Medulla oblongata (tissue), 1 donor: Measurements from ENCODE around the gene TNFRSF12A.
A peak's percentile ranks its signal among the peaks of the same experiment; 100 is the strongest.

ENCODE experiments used
- DNase-seq: peaks from one replicate; pipeline ENCODE4 v3.0.0-alpha.2; 2015; ENCODE audit errors: extremely low spot score

The TNFRSF12A gene

DNA sequence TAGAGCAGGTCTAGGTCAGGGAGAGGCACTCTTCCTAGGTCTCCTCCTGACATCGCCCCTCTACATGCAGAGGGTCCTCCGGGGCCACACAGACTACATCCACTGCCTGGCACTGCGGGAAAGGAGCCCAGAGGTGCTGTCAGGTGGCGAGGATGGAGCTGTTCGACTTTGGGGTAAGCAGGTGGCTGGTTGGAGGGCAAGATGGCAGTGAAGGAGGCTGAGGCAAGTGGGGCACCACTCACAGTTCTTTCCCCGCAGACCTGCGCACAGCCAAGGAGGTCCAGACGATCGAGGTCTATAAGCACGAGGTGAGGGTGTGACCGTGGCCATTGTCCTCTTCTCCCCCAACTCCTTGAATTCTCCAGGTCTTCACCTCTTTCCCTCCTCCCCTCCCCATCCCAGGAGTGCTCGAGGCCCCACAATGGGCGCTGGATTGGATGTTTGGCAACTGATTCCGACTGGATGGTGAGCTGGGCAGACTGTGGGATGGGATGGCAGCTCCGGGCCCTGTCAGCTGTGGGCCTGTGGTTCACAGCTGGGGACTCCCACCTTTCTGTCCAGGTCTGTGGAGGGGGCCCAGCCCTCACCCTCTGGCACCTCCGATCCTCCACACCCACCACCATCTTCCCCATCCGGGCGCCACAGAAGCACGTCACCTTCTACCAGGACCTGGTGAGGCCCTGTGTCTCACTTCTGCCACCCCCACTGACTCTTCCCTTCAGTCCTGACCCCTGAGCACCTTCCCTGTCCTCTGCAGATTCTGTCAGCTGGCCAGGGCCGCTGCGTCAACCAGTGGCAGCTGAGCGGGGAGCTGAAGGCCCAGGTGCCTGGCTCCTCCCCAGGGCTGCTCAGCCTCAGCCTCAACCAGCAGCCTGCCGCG, 6.7 kb downstream of the TNFRSF12A start:
- DNase-seq, result no peak

DNA sequence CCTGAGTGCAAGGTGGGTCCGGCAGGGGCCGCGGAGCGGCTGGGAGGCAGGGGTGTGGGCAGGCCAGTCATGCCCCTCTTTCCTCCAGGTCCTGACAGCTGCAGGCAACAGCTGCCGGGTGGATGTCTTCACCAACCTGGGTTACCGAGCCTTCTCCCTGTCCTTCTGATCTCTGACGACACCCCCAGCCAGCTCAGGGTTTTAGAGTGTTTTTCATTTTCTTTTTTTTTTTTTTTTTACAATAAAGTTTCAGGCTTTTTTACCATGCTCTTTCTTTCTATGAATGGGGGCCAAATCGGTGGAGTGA, 7.3 kb downstream of the TNFRSF12A start:
- no peak for DNase-seq

DNA sequence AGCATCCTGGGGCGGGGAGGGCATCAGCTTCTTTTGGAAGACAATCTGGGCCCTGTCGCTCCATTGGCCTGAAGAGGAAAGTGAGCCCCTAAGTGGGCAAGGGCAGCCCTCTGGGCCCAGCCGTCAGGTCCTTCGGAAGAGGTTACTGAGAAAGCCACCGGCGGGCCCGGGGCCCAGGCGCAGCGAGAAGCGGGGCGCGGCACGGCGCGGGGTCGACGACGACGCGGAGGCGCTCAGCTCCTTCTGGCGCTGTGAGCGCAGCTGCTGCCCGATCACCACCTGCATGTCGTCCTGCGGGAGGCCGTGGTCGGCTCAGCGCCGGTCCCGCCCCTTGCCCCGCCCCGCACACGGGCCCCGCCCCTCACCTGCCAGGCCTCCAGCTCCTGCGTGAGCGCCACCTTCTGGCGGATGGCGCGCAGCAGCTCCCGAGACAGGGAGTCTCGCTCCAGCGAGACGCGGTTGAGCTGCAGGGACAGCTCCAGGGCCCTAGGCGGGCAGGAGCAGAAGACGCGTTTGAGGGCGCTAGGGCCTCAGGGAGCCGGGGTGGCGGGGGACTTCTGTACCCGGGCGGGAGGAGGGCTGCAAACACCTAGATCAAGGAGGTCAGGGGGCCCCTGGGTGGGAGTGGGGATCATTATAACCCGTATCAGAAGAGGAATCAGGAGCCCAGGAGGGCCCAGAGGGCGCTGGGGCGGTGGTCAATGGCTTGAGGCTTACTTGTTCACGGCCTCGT, 8.0 kb downstream of the TNFRSF12A start:
- DNase-seq, result peak; percentile 54

DNA sequence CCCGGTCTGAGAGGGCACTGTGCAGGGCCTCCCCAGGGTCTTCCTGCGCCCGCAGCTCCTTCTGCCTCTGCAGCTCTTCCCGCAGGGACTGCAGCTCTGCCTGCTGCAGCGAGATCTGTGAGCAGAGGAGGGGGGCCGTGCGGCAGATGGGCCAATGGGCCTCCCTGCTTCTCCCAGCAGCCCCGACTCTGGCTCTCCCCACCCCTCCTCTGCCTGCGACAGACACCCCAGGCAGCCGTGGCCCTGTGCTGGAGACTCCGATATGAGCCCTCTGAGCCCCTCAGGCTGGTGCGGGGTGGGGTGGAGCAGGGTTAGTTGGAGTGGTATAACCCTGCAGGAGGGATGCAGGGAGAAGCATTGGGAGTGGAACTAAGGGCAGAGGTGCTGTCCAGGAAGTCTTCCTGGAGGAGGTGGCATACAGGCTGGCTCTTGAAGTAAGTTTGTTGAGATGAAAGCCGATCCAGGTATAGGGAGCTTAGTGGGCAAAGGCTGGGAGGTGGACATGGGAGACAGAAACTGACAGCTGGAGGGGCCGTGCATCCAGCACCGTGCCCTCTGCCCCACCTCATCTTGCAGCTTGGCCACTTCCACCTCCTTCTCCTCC, 8.7 kb downstream of the TNFRSF12A start:
- DNase-seq, result no peak

GRCh38 chr16:3029491-3030221, 9.5 kb downstream of the TNFRSF12A start:
- DNase-seq, result no peak

DNA sequence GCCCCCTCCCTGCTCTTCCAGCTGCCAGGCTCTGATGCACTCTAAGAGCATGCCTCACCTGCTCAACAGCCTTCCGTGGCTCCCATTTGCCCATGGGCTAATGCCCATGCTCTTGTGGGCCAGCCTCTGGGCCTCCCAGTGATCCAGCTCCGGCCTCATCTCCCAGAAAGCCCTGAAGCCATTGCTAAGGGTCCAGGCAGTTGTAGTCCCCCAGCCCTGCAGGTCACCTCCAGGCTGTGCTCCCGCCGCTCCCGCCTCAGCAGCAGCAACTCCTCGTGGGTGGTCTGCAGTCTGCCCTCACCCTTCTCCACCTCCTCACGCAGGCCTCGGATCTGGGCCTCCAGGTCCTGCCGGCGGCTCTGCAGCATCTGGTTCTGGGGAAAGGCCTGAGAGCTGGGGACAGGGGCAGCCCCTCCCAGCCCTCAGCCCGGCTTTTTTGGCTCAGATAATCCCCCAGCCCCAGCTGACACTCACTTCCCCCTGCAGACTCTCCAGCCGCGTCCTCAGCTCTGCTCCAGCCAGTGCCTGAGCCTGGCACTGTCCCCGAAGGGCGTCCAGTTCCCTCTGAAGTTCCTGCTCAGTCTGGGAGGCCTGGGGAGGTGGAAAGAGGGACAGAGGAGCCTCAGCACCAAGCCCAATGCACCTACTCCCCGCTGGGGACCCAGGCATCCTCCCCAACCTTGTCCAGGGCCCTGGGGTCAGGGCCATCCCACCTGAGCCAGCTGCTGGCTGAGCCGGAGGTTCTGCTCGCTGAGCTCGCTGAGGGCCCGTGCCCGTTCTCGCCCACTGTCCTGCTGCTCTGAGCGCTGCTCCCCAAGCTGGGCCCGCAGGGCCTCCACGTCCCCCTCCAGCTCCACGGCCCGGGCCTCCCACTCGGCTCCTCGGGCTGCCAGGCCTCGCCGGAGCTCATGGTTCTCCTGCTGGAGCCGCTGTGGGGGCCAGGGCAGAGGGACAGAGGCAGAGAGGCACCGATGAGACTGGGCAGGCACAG, 10.3 kb downstream of the TNFRSF12A start:
- no peak for DNase-seq

DNA sequence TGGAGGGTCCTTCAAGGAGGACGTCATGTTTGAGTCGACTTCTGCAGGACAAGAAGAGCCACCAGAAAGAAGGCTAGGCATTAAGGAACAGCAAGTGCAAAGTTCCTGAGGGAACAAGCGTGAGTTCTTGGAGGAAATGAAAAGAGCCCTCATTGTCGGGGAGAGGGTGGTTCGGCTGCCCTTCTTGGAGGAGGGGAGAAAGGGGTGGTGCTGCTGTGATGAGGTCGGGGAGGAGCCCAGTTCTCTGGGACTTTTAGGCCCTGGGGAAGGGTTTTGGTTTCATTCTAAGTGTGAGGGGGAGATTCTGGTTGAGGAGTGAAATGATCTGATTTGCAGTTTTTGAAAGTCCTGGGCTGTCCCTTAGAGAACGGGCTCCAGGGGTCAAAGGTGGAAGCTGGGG, 12.5 kb downstream of the TNFRSF12A start:
- DNase-seq, result no peak

- no peak for DNase-seq
Measured at GRCh38 chr16:3035289-3035971, 15.3 kb downstream of the TNFRSF12A start.

DNA sequence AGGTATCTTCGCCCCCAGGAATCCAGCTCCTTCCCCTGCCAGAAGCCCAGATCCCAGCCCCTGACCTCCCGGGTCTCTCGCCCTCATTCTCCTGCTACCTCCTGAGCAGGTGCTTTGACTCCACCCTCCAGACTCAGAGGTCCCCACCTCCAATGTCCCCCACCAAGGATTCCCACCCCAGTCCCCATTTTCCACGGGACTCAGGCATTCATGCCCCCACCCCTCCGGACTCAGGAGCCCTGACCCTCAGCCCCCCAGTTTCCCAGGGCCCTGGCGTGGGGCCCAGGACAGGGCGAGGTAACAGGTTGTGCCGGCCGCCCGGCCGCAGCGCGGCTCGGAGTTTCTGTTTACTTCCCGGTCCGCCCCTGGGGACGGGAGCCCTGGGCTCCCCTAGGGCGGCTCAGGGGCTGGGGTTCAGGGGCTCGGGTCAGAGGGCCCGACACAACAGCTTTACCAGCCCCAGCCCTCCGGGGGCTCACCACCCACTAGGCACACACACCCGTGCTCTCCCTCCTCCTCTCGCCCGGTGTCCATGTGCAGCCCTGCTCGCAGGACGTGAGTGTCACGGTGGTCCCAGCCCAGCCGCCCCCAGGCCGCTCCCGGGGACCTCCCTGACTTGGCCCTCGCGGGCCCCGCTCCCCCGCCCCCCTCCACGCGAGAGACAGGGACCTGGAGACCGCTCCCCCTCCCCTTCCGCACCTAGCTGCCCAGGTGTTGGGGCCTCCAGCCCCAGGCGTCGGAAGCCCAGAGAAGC, 16.0 kb downstream of the TNFRSF12A start:
- DNase-seq, result no peak

DNA sequence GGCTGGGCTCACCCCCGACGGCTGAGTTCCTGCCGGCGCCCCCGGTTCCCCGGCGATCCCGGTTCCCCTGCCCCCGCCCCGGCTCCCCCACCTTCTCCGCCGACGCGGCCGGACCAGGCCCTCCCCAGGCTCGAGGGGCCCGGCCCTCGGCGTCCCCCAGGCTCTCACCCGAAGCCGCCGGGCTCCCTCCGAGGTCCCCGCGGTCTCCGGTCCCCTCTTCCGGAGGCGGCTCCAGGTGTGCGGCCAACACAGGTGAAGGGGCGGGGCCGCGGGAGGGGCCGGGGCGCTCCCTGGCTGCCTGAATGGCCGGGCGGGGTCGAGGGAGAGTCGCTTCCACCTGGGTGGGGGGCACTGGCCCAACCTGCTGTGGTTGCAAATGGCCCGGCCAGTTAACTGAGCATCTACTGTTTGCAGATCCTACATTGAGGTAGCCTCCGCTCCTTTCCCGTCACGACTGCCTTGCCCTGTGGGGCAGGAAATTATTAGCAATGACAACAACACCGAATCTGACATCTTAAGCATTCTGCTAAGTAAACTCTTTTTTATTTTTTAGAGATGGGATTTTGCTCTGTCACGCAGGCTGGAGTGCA, 16.7 kb downstream of the TNFRSF12A start, which contains the start of gene BICDL2:
Gene BICDL2 (minus strand): TSS at position 219 of the 590 bp plus-strand sequence. CDS start 1,448 bp downstream, outside the sequence.
- DNase-seq, result no peak

DNA sequence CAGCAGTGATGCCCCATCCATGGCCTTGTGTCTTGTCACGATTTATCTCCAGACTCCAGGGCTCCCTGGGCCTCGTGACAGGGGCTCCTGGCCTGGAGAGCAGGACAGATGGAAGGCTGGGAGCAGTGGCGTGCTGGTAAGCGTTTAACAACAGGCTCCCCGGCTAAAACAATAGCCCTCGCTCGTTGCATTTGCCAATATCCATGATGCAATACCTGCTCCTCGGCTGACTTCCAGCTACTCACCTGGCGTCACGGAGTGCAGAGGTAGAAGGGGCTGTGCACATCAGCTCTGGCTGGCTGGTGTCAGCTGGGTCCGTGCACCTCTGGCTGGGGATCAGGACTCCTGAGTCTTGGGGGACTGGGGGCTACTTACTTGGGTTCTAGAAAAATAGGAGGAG, 18.1 kb downstream of the TNFRSF12A start:
- no peak for DNase-seq

GRCh38 chr16:3038896-3039295, 18.7 kb downstream of the TNFRSF12A start:
- DNase-seq, result no peak

GRCh38 chr16:3042376-3042775, 22.2 kb downstream of the TNFRSF12A start:
- DNase-seq, result no peak

DNA sequence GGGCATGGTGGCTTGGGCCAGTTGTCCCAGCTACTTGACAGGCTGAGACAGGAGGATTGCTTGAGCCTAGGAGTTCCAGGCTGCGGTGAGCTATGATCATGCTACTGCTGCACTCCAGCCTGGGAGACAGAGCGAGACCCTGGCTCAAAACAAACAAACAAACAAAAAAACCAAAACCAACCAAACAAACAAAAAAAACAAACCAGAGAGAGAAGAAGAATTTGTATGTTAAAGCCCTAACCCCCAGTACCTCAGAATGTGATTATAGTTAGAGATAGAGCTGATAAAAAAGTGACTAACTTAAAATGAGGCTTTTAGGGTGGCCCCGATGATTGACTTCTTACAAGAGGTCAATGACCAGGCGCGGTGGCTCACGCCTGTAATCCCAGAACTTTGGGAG, 24.5 kb downstream of the TNFRSF12A start:
- no peak for DNase-seq

GRCh38 chr16:3045758-3046640, 25.8 kb downstream of the TNFRSF12A start, which contains the start of gene MMP25:
Gene MMP25 (plus strand): TSS chr16:3046561. CDS start chr16:3046918, 357 bp downstream.
- no peak for DNase-seq

- no peak for DNase-seq
Measured at GRCh38 chr16:3046641-3047386, 26.6 kb downstream of the TNFRSF12A start.

DNA sequence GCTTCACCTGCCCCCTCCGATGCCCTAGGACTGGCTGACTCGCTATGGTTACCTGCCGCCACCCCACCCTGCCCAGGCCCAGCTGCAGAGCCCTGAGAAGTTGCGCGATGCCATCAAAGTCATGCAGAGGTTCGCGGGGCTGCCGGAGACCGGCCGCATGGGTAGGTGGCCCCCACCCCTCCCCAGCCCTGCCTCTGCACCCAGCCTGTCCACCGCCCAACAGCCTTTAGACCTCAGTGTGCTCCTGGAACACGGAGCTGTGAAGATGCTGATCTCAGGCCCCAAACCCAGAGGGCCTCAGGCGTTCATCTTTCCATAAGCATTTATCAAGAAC, 27.2 kb downstream of the TNFRSF12A start:
- DNase-seq, result no peak
